Coronary artery (tissue), 2 donors: ENCODE results near the gene GPS2.

ENCODE experiments used
- DNase-seq: peaks from one replicate; pipeline ENCODE4 v3.0.0-alpha.2; 2017; ENCODE audit warnings: low spot score
- H3K27ac ChIP-seq, 2 donors: fragments of 200-600 bp; sonication (generic); one replicate each; pipeline ENCODE4 v1.5.1; 2016 to 2019
- H3K4me3 ChIP-seq: fragments of 200-600 bp; sonication (generic); 2 replicates; pipeline ENCODE4 v1.5.1; 2016; ENCODE audit warnings: mild to moderate bottlenecking, moderate library complexity
- TF ChIP-seq, protein P1 (sequence below): fragments of 200-600 bp; sonication (generic); IDR thresholded peaks from one replicate; pipeline ENCODE4 v1.5.1; 2019; ENCODE audit warnings: antibody characterized with exemption

GPS2 gene

DNA sequence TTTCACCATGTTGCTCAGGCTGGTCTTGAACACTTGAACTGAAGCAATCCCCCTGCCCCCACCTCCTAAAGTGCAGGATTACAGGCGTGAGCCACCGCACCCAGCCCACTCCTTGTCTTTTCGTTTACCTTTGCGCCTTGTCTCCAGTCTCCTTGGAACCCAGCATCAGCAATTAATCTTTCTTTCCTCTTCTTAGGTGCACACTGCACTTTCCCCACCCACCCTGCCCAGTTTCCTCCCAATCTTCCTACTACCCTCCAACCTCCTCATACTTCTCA is 51.4 kb downstream of the GPS2 start:
- DNase-seq = no peak
- TF ChIP-seq, protein P1, sequence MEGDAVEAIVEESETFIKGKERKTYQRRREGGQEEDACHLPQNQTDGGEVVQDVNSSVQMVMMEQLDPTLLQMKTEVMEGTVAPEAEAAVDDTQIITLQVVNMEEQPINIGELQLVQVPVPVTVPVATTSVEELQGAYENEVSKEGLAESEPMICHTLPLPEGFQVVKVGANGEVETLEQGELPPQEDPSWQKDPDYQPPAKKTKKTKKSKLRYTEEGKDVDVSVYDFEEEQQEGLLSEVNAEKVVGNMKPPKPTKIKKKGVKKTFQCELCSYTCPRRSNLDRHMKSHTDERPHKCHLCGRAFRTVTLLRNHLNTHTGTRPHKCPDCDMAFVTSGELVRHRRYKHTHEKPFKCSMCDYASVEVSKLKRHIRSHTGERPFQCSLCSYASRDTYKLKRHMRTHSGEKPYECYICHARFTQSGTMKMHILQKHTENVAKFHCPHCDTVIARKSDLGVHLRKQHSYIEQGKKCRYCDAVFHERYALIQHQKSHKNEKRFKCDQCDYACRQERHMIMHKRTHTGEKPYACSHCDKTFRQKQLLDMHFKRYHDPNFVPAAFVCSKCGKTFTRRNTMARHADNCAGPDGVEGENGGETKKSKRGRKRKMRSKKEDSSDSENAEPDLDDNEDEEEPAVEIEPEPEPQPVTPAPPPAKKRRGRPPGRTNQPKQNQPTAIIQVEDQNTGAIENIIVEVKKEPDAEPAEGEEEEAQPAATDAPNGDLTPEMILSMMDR = no peak
- Histone ChIP-seq H3K27ac (no peak overlapping the region), H3K4me3 (peak overlapping the region; percentile 69)

DNA sequence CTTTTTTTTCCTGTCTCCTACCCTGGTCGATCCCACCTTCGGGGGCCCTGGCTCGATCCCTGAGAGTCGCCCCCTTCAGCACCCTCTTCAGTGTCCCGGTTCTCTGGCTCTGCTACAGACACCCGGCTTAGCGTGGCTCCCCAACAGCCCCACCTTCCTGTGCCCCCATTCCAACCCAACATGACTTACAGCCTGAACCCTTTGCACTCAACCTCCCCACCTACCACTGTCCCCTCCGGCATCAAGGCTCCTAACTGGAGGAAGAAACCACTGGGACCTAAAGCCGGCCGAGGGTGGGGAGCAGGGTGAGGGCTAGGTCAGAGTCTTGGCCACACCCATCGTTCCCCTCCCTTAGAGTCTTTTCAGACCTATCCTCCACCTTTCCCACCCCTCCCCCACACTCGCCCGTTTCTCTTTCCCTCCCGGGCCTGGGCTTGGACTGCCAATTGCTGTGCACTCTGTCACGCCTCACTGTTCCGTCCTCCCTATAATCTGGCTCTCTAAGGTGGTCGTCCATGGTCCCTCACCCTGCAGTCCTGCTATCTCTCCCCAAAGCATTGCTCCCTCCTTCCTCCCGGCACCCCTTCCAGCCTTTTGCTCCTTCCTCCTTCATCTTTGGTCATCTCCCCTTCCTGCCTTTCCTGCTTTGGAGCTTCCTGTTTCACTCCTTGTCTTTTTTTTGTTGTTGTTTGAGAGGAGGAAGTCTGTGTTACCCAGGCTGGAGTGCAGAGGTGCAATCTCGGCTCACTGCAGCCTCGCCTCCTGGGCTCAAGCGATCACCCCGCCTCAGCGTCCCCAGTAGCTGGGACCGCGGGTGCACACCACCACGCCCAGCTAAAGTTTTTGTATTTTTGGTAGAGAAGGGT is 52.0 kb downstream of the GPS2 start:
- TF ChIP-seq, protein P1 = no peak
- Histone ChIP-seq H3K27ac (peak overlapping the region in 1 of 2 donors; percentile 26), H3K4me3 (peak overlapping the region; percentile 69)
- no peak for DNase-seq
